ENCODE data around the gene CDH24. TPM values are rescaled to one million over a fixed set of nuclear protein-coding genes. Genes with fewer than 3 reads are reported as not detected.

CDH24 gene
- total and polyA plus RNA-seq, 2 of the 8 experiments (the other 6 are each of a cell fraction or from before 2014, with no cell fraction given), result 18.1 to 27.6 TPM

GRCh38 chr14:23030936-23031335 is 26.4 kb downstream of the CDH24 start:
- no peak overlapping the region for H3K4me2 ChIP-seq (ENCODE audit: insufficient read depth in 1 of 2, low read depth in 2 of 2, low read length in 2 of 2)
- peaks cover 5% of the 10 kb centered on the region for H3K79me1 ChIP-seq (ENCODE audit: low read depth, low read length)
- no peak overlapping the region for H3K56ac ChIP-seq (replicated peaks; ENCODE audit: insufficient read length, low read depth, low read length)
- H3K4me3 ChIP-seq (ENCODE audit: extremely low read depth in 1 of 4, insufficient read depth in 2 of 4, low read depth in 3 of 4, low read length in 4 of 4), result no peak overlapping the region
- no peak overlapping the region for H2BK120ac ChIP-seq (replicated peaks; ENCODE audit: low read depth, low read length)
- H4K8ac ChIP-seq (ENCODE audit: extremely low read depth, insufficient read depth, low read length), result no peak overlapping the region
- H3K79me2 ChIP-seq (ENCODE audit: control insufficient read depth in 1 of 2, insufficient read depth in 2 of 2, low read length in 2 of 2), result peaks cover 0 to 31% of the 10 kb centered on the region in 2 experiments; a peak in 3 of 4 replicates
- H3K9ac ChIP-seq (replicated peaks in 1 of 4; ENCODE audit: extremely low read depth in 1 of 4, low read depth in 3 of 4, low read length in 3 of 4), result no peak overlapping the region
- H3K27ac ChIP-seq (ENCODE audit: low read depth, low read length), result no peak overlapping the region
- H3K23me2 ChIP-seq (ENCODE audit: low read depth, low read length), result peaks cover 3% of the 10 kb centered on the region
- H4K5ac ChIP-seq (ENCODE audit: insufficient read length, low read depth, low read length), result no peak overlapping the region
- no peaks in the 10 kb centered on the region for H3K9me3 ChIP-seq (ENCODE audit: insufficient read depth in 2 of 2, low read depth in 1 of 2, low read length in 1 of 2)
- FAIRE-seq (no peak), DNase-seq (ENCODE audit: low read depth in 1 of 2, low spot score in 2 of 2) (no peak)
- H2BK20ac ChIP-seq (ENCODE audit: low read length), result no peak overlapping the region
- H2AK5ac ChIP-seq (ENCODE audit: low read depth, low read length), result no peak overlapping the region
- H2BK5ac ChIP-seq (ENCODE audit: low read depth, low read length), result no peak overlapping the region
- 96% methylated on average over 4 of the region's 4 CpGs; no CpG with 5 or more reads in 1 of the 2 experiments for WGBS, 2 experiments (ENCODE audit: extremely low coverage in 1 of 2, insufficient coverage in 1 of 2, insufficient read length in 1 of 2, insufficient replicate concordance in 2 of 2, low coverage in 1 of 2, low lambda C conversion rate in 2 of 2, missing lambda C conversion rate in 1 of 2)
- no peak overlapping the region for H4K91ac ChIP-seq (replicated peaks; ENCODE audit: insufficient read length, low read length)
- H3K18ac ChIP-seq (ENCODE audit: extremely low read depth, low read length), result no peak overlapping the region
- peaks cover 0 to 3% (median 1%) of the 10 kb centered on the region in 4 experiments; a peak in 2 of 7 replicates for H3K4me1 ChIP-seq (replicated peaks in 1 of 4; ENCODE audit: control insufficient read depth in 3 of 4, insufficient read depth in 4 of 4, low read length in 3 of 4)
- H3K27me3 ChIP-seq (replicated peaks in 1 of 4; ENCODE audit: control insufficient read depth in 3 of 4, extremely low read depth in 1 of 4, insufficient read depth in 3 of 4, low read length in 3 of 4), result no peaks in the 10 kb centered on the region
- ChIA-PET CTCF (ENCODE audit: partially characterized antibody) (interaction anchor here (1.1 to 2.2 kb wide), 6 partner anchors 12 to 44 kb away, joined by 3 to 7 read pairs (median 4); partner anchors contain the start of gene PSMB11), POLR2A (ENCODE audit: partially characterized antibody) (interaction anchor here (0.9 to 8.3 kb wide), 9 partner anchors 9 to 46 kb away, joined by 3 to 94 read pairs (median 5); partner anchors contain the start of gene CDH24)
- no peak overlapping the region for H2BK12ac ChIP-seq (ENCODE audit: low read depth, low read length)
- H2BK15ac ChIP-seq (ENCODE audit: low read length), result no peak overlapping the region
- no peak overlapping the region for H3K4ac ChIP-seq (replicated peaks; ENCODE audit: insufficient read length, low read depth, low read length)
- no peak overlapping the region for H3K14ac ChIP-seq (ENCODE audit: insufficient read length)
- H3K36me3 ChIP-seq (ENCODE audit: control insufficient read depth in 2 of 4, insufficient read depth in 4 of 4, low read length in 3 of 4), result peaks cover 6 to 52% (median 41%) of the 10 kb centered on the region in 4 experiments
- H4K20me1 ChIP-seq (replicated peaks in 1 of 2; ENCODE audit: control insufficient read depth in 1 of 2, insufficient read depth in 2 of 2, low read length in 2 of 2), result peaks cover 3 to 4% of the 10 kb centered on the region in 2 experiments
- no peak overlapping the region for H2AFZ ChIP-seq (ENCODE audit: low read length)
- H3K23ac ChIP-seq (ENCODE audit: insufficient read length), result no peak overlapping the region
- no peak for TF ChIP-seq RBBP5 (IDR thresholded peaks at IDR 0.05; ENCODE audit: borderline replicate concordance, low read depth, low read length)
- no peak for TF ChIP-seq RFX5 (IDR thresholded peaks at IDR 0.05; ENCODE audit: borderline replicate concordance, low read depth, low read length)

All from H1 (cell line).